GM12878 (cell line): ENCODE data around the gene HIPK4. TPM values are rescaled to one million over a fixed set of nuclear protein-coding genes. Genes with fewer than 3 reads are reported as not detected.
A peak's percentile ranks its signal among the peaks of the same experiment; 100 is the strongest.

ENCODE experiments used
- ATAC-seq: fragments of 200-7000 bp; cut with Tn5 transposase; 3 replicates; pipeline ENCODE4 v1.9.1; 2020; ENCODE audit warnings: mild to moderate bottlenecking, moderate library complexity
- BruUV-seq: library from RNA; stranded (reverse); fragments of 400-500 nt; replicated peaks from 2 replicates; lab custom pipeline; 2021; lab: Mats Ljungman, UMichigan
- CTCF ChIA-PET: fragments of 300-600 bp; sonication (Branson Sonifier 250); formaldehyde crosslinking; extraction: SDS; loops from one replicate; lab custom pipeline; 2021; ENCODE audit warnings: inconsistent platforms; lab: Yijun Ruan, JAX
- POLR2A ChIA-PET: fragments of 350-600 bp; formaldehyde crosslinking; extraction: SDS; loops from one replicate; lab custom pipeline; 2021; ENCODE audit warnings: inconsistent platforms; lab: Charles Lee
- RAD21 ChIA-PET: fragments of 300-600 bp; sonication (Branson Sonifier 250); formaldehyde crosslinking; loops from one replicate; lab custom pipeline; 2023; ENCODE audit warnings: antibody characterized with exemption; ENCODE audit not compliant: unreplicated experiment; lab: Charles Lee
- SMC1A ChIA-PET: fragments of 300-600 bp; sonication (Branson Sonifier 250); formaldehyde crosslinking; loops from one replicate; lab custom pipeline; 2023; ENCODE audit not compliant: unreplicated experiment, uncharacterized antibody; lab: Charles Lee
- DNase-seq: peaks from one replicate; pipeline ENCODE4 v3.0.0-alpha.2; 2011; ENCODE audit warnings: low read depth, low spot score
- FAIRE-seq: peaks from 3 replicates; lab custom pipeline; 2011; peaks lifted over from hg19 to GRCh38; lab: Jason Lieb, UNC
- H2AFZ ChIP-seq: 2 replicates; pipeline ENCODE4 v1.6.0; 2011; ENCODE audit warnings: low read depth, low read length, control low read depth; ENCODE audit not compliant: control insufficient read depth
- H3K27ac ChIP-seq: 2 replicates; pipeline ENCODE4 v1.5.1; 2011; ENCODE audit warnings: control low read depth; ENCODE audit not compliant: control insufficient read depth, insufficient read depth
- H3K27me3 ChIP-seq, 2 experiments: replicated peaks in 1 of 2; 2 replicates each; pipeline versions ENCODE4 v1.6.0 to v1.6.1; 2011; ENCODE audit warnings: low read length in 1 of 2; ENCODE audit not compliant: control insufficient read depth in 2 of 2, insufficient read depth in 2 of 2
- H3K36me3 ChIP-seq, 2 experiments: 2 replicates each; pipeline ENCODE4 v1.5.1; 2011; ENCODE audit warnings: low read length in 1 of 2; ENCODE audit not compliant: control insufficient read depth in 2 of 2, insufficient read depth in 2 of 2
- H3K4me1 ChIP-seq: 2 replicates; pipeline ENCODE4 v1.6.1; 2011; ENCODE audit warnings: mild to moderate bottlenecking, low read length, moderate library complexity, mixed read lengths; ENCODE audit not compliant: control insufficient read depth, insufficient read depth
- H3K4me2 ChIP-seq: 2 replicates; pipeline ENCODE4 v1.6.0; 2011; ENCODE audit warnings: control low read depth; ENCODE audit not compliant: control insufficient read depth, insufficient read depth
- H3K4me3 ChIP-seq: fragments of 200-600 bp; sonication (generic); 2 replicates; pipeline ENCODE4 v1.5.1; 2016
- H3K79me2 ChIP-seq: 2 replicates; pipeline ENCODE4 v1.6.0; 2011; ENCODE audit warnings: low read length; ENCODE audit not compliant: control insufficient read depth, insufficient read depth
- H3K9ac ChIP-seq: 2 replicates; pipeline ENCODE4 v1.8.0; 2011; ENCODE audit warnings: low read length, control low read depth, mixed read lengths; ENCODE audit not compliant: control insufficient read depth, insufficient read depth
- H3K9me3 ChIP-seq: replicated peaks from 3 replicates; pipeline ENCODE4 v1.5.1; 2011; ENCODE audit warnings: mild to moderate bottlenecking, low read length; ENCODE audit not compliant: control insufficient read depth, insufficient read depth
- H4K20me1 ChIP-seq: 2 replicates; pipeline ENCODE4 v1.6.0; 2011; ENCODE audit not compliant: control insufficient read depth, insufficient read depth
- NKRF ChIP-seq: fragments of 450-650 bp; conservative IDR thresholded peaks from 2 replicates; pipeline ENCODE4 v1.6.1; 2017; ENCODE audit warnings: mild to moderate bottlenecking, moderate library complexity
- POLR2A ChIP-seq: IDR thresholded peaks from 2 replicates; pipeline ENCODE4 v1.6.1; 2011; ENCODE audit warnings: low read depth, mild to moderate bottlenecking, low read length
- POLR2AphosphoS5 ChIP-seq: IDR thresholded peaks from 2 replicates; pipeline ENCODE4 v1.6.1; 2011; ENCODE audit warnings: mild to moderate bottlenecking, low read length, inconsistent platforms
- SRF ChIP-seq, 2 experiments: IDR thresholded peaks; 2 replicates each; pipeline ENCODE4 v1.6.1; 2011; ENCODE audit warnings: low read depth in 2 of 2, low read length in 2 of 2, mild to moderate bottlenecking in 1 of 2, moderate library complexity in 1 of 2
- YBX1 ChIP-seq: fragments of 450-650 bp; IDR thresholded peaks from 2 replicates; pipeline ENCODE4 v1.6.1; 2016; ENCODE audit warnings: antibody characterized with exemption
- ZBTB4 ChIP-seq: fragments of 450-650 bp; formaldehyde crosslinking; IDR thresholded peaks from 2 replicates; pipeline ENCODE4 v1.4.0; 2022; ENCODE audit warnings: mild to moderate bottlenecking, moderate library complexity
- WGBS: methylation state at CpG from one replicate; pipeline ENCODE4 v1.1.6; 2016; ENCODE audit warnings: low lambda C conversion rate; ENCODE audit not compliant: insufficient replicate concordance, insufficient coverage; ENCODE audit errors: missing lambda C conversion rate; 5-methylcytosine and 5-hydroxymethylcytosine counted together
- in situ Hi-C: fragments of 300-500 bp; cut with MboI; formaldehyde crosslinking; loops from 9 replicates; pipeline ENCODE4 v1.14.3; 2018; ENCODE audit warnings: mixed read lengths
- intact Hi-C: fragments of 100-400 bp; cut with micrococcal nuclease; formaldehyde crosslinking; loops from one replicate; pipeline ENCODE4 v1.14.2; 2022; ENCODE audit not compliant: unreplicated experiment
- polyA plus RNA-seq, 11 experiments: library from polyadenylated mRNA; depleted of rRNA in 4 of 11; unstranded in 6 of 11; stranded (reverse) in 5 of 11; fragments of >200 nt; fragmentation: Nextera tagmentation in 4 of 11; fragmentation: Illumina TruSeq in 1 of 11; extraction: Ambion mirVana in 4 of 11; extraction: Trizol in 1 of 11; gene quantifications; 1 replicate in 1 of 11; 2 replicates in 10 of 11; pipeline versions ENCODE4 v1.2.1 to v1.2.3, GENCODE V29; 2011 to 2016; ENCODE audit warnings: inconsistent platforms in 2 of 11, missing spikeins in 2 of 11, low read depth in 1 of 11
- total RNA-seq, 4 experiments: library from RNA; depleted of rRNA in 3 of 4; stranded (reverse); fragments of >200 nt in 3 of 4; fragmentation: Illumina TruSeq in 1 of 4; extraction: Trizol in 1 of 4; gene quantifications; 2 replicates each; pipeline versions ENCODE4 v1.2.1 to v1.2.3, GENCODE V29; 2013 to 2021

HIPK4 gene
- total and polyA plus RNA-seq, 10 of the 15 experiments (the other 5 are each of a cell fraction or from before 2014, with no cell fraction given), result 0.07 to 0.13 (median 0.08) TPM; not detected in 7

GRCh38 chr19:40376286-40376862 is 13.6 kb downstream of the HIPK4 start:
- Histone ChIP-seq H3K9ac (no peak overlapping the region), H3K9me3 (no peaks in the 10 kb centered on the region), H3K27me3 (no peaks in the 10 kb centered on the region), H3K4me3 (no peak overlapping the region), H3K36me3 (no peaks in the 10 kb centered on the region; a peak in 1 of 4 replicates), H3K4me1 (no peaks in the 10 kb centered on the region), H3K79me2 (no peaks in the 10 kb centered on the region), H4K20me1 (no peaks in the 10 kb centered on the region), H3K4me2 (no peak overlapping the region), H2AFZ (no peak overlapping the region), H3K27ac (no peak overlapping the region)
- no peak for ATAC-seq
- WGBS, result 78% methylated on average over 14 of the region's 17 CpGs
- RAD21 ChIA-PET, result no interaction called here
- TF ChIP-seq POLR2AphosphoS5 (no peak), POLR2A (0 out of 2 replicates have a peak, but pooled peaks have one; percentile 31), YBX1 (no peak), ZBTB4 (no peak), NKRF (no peak), SRF (IDR thresholded peaks at IDR 0.05; ENCODE audit: low read depth in 2 of 2, low read length in 2 of 2) (no peak)
- in situ Hi-C loops, result no loop called here
- no TSS peak for BruUV-seq
- FAIRE-seq, result no peak
- intact Hi-C loops, result no loop called here
- DNase-seq, result no peak
- CTCF ChIA-PET, result no interaction called here
- SMC1A ChIA-PET, result no interaction called here
- POLR2A ChIA-PET, result interaction anchor here (0.6 kb wide), 1 partner anchor 955 kb away, joined by 4 read pairs; no protein-coding TSS in a partner anchor
